NCI-H526 (cell line): ENCODE data around the gene ATF7IP.

Source experiments
- DNase-seq, 2 experiments: peaks; one replicate each; lab custom pipeline; 2025; lab: John Stamatoyannopoulos, UW

The ATF7IP gene

DNA sequence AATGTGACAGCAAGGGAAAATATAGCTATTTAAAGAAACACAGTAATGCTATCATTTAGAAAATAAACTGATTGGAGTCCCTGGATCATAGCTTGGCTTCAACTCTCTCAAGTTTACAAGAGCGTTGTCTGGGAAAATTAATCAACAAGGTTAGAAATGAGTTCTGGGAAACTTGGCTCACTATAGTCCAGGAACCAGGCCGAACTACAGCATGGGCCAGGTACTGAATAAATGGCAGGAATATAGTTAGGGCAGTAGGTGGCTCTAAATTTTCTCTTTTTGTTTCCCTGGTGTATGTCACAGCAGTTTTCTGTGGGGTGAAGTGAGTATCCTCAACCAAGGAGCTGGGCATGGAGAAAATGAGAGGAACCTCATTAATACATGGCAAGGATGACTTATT lies 129.8 kb downstream of the ATF7IP start:
- no peak for DNase-seq

GRCh38 chr12:14505626-14506596 lies 140.4 kb downstream of the ATF7IP start:
- no peak for DNase-seq

- no peak for DNase-seq
These were observed 145.1 kb downstream of the ATF7IP start for GRCh38 chr12:14510574-14510973.

GRCh38 chr12:14514154-14514842 lies 148.8 kb downstream of the ATF7IP start:
- peak; percentile 93 to 95 for DNase-seq

GRCh38 chr12:14514946-14515345 lies 149.5 kb downstream of the ATF7IP start:
- no peak for DNase-seq

DNA sequence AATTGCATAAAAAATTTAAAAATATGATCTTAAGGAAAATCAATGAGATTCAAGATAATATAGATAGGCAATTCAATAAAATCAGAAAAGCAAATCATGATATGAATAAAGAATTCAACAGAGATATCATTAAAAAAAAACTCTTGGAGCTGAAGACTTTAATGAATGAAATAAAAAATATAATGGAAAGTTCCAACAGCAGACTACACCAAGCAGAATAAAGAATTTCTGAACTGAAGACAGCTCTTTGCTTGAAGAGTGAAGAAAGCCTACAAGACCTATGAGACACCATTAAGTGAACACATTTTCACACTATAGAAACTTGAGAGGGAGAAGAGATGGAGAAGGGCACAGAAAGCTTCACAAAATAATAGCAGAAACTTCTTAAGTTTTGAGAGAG lies 156.3 kb downstream of the ATF7IP start:
- no peak for DNase-seq

GRCh38 chr12:14525964-14526363 lies 160.5 kb downstream of the ATF7IP start:
- no peak for DNase-seq

GRCh38 chr12:14532152-14532551 lies 166.7 kb downstream of the ATF7IP start:
- DNase-seq, result no peak

DNA sequence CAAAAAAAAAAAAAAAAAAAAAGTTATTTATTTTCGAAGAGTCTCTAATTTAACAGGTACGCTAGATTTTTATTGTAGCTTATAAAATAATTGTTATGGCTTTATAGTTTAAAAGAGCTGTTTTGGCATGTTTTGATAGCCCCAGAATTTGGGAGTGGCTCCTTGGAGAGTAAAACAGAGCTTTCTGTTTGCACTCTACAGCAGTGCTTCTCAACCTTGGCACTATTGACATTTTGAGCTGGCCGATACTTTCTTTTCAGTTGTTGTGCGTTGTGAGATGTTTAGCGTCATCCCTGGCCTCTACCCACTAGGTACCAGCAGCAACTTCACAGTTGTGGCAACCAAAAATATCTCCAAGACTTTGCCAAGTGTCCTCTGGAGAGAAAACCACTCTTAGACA lies 171.6 kb downstream of the ATF7IP start:
- DNase-seq, result no peak

DNA sequence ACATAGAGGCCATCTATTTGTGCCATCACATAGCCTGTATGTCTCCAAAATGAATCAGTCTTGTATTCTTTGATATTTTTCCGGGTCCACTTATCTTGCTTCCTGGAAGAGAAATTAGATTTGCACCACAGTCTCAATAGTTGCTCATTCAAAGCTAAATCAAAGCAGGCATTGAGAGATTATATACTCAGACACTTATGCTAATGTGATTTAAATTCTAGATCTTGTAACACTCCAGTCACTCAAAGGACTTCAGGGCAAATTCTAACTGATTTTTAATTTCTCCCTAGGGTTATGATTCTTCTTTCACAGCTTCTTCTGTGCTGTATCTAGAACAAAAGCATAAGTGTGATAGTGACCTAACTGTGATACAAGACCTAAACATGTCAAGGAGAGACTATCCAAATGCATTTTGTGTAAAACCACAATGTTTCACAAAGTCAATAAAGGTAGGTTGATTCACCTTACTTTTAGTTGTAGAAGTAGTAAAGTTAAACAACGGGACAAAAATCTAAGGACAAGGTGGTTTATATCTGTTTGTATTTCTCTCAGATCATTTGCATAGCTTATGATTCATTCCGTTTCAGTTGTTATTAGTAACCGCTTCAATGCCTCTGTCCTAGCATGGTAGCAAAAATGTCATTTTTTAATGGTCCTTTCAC lies 175.4 kb downstream of the ATF7IP start:
- peak; percentile 32 to 39 for DNase-seq

- no peak for DNase-seq
These were observed 180.0 kb downstream of the ATF7IP start for GRCh38 chr12:14545144-14546124.

DNA sequence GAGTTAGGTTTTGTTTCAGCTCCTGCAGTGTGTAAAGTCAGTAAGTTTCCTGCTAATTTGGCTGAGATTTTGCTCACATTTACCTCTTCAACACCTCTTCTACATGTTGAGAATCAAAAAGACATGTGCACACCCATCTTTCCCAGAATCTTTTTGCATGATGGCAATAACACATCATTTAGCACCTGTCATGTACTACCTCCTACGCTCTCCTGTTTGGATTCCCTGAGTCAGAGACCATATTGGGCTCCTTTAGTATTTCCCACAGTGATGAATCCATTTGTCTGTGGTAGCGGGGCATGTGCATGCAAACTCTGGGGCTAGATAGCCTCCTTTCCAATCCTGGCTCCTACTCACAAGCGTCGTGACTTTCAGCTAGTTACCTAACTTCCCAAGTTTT lies 182.1 kb downstream of the ATF7IP start:
- DNase-seq, result no peak

DNA sequence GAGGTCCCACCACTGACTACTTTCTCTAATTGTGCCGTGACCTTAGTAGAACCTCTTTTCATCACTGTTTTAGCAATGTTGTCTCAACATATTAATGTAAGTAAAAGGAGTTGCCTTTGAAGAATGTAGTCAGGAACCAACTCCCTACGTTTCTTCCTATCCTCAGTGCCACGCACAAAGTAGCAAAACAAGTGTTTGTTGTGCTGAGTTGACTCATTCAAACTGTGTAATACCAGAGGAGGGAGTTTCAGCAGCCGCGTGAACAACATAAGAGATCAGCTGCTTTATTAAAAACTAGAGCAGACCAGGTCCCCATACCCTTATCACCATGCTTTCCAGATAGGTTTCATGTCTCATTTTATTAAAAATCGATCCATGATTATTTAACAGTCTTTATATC lies 183.1 kb downstream of the ATF7IP start:
- DNase-seq, result no peak
